OCI-LY3 (cell line): ENCODE data around the gene ZFP62.

ENCODE experiments used
- H2AFZ ChIP-seq: fragments of 200-600, 300-600 bp; shearing (Covaris generic); 2 replicates; pipeline ENCODE4 v1.6.0; 2014; ENCODE audit warnings: antibody characterized with exemption, low read depth, low read length
- H3K27ac ChIP-seq: fragments of 200-600, 300-600 bp; sonication (generic); 2 replicates; pipeline ENCODE4 v1.5.1; 2014; ENCODE audit warnings: mild to moderate bottlenecking, low read length, moderate library complexity, mixed read lengths
- H3K27me3 ChIP-seq: fragments of 200-600, 300-600 bp; sonication (generic); 2 replicates; pipeline ENCODE4 v1.6.1; 2014; ENCODE audit warnings: low read depth, low read length, mixed read lengths
- H3K36me3 ChIP-seq: fragments of 200-600, 300-600 bp; sonication (generic); replicated peaks from 2 replicates; pipeline ENCODE3; 2014; ENCODE audit warnings: low read depth, low read length, mixed read lengths
- H3K4me1 ChIP-seq: fragments of 300-600, 200-600 bp; sonication (generic); 2 replicates; pipeline ENCODE4 v1.6.1; 2014; ENCODE audit warnings: low read length, mixed read lengths
- H3K4me2 ChIP-seq: fragments of 200-600, 300-600 bp; sonication (generic); 2 replicates; pipeline ENCODE4 v1.6.1; 2014; ENCODE audit warnings: low read length, mixed read lengths
- H3K4me3 ChIP-seq: fragments of 300-600, 200-600 bp; sonication (generic); 2 replicates; pipeline ENCODE4 v1.5.1; 2014; ENCODE audit warnings: antibody characterized with exemption, mild to moderate bottlenecking, low read length, moderate library complexity
- H3K79me2 ChIP-seq: fragments of 300-600, 200-600 bp; shearing (Covaris generic); 2 replicates; pipeline ENCODE4 v1.6.1; 2014; ENCODE audit warnings: mild to moderate bottlenecking, low read length, mixed read lengths
- H3K9ac ChIP-seq: fragments of 300-600, 200-600 bp; shearing (Covaris generic); 2 replicates; pipeline ENCODE4 v1.6.0; 2014; ENCODE audit warnings: mild to moderate bottlenecking, low read length, moderate library complexity
- H3K9me3 ChIP-seq: fragments of 200-600, 300-600 bp; shearing (Covaris generic); 2 replicates; pipeline ENCODE4 v1.6.1; 2014; ENCODE audit warnings: low read length, mixed read lengths; ENCODE audit not compliant: insufficient read depth
- H4K20me1 ChIP-seq: fragments of 200-600, 300-600 bp; sonication (generic); 2 replicates; pipeline ENCODE4 v1.6.1; 2016; ENCODE audit warnings: low read length, mixed read lengths; ENCODE audit not compliant: insufficient read depth
- CTCF ChIP-seq: fragments of 200-600, 300-600 bp; sonication (generic); IDR thresholded peaks from 2 replicates; pipeline ENCODE4 v1.5.1; 2014; ENCODE audit warnings: antibody characterized with exemption, low read length, low read depth
- EZH2phosphoT487 ChIP-seq: fragments of 200-600 bp; shearing (Covaris generic); IDR thresholded peaks from 2 replicates; pipeline ENCODE4 v1.6.1; 2018; ENCODE audit warnings: antibody characterized with exemption, mixed run types, low read depth

ZFP62 gene

GRCh38 chr5:180808461-180809000 is 52.5 kb downstream of the ZFP62 start:
- TF ChIP-seq CTCF = no peak
- TF ChIP-seq EZH2phosphoT487 = no peak
- Histone ChIP-seq H3K79me2 (peaks cover 36% of the 10 kb centered on the region), H4K20me1 (no peaks in the 10 kb centered on the region), H3K36me3 (peaks cover 15% of the 10 kb centered on the region), H3K4me3 (peak overlapping the region; percentile 92; the same call in 1 of the 2 replicates), H3K27me3 (no peaks in the 10 kb centered on the region), H3K27ac (no peak overlapping the region), H3K4me1 (peaks cover 48% of the 10 kb centered on the region), H3K9ac (peak overlapping the region; percentile 94; the same call in 1 of the 2 replicates), H2AFZ (no peak overlapping the region), H3K4me2 (peak overlapping the region; percentile 97), H3K9me3 (no peaks in the 10 kb centered on the region)

DNA sequence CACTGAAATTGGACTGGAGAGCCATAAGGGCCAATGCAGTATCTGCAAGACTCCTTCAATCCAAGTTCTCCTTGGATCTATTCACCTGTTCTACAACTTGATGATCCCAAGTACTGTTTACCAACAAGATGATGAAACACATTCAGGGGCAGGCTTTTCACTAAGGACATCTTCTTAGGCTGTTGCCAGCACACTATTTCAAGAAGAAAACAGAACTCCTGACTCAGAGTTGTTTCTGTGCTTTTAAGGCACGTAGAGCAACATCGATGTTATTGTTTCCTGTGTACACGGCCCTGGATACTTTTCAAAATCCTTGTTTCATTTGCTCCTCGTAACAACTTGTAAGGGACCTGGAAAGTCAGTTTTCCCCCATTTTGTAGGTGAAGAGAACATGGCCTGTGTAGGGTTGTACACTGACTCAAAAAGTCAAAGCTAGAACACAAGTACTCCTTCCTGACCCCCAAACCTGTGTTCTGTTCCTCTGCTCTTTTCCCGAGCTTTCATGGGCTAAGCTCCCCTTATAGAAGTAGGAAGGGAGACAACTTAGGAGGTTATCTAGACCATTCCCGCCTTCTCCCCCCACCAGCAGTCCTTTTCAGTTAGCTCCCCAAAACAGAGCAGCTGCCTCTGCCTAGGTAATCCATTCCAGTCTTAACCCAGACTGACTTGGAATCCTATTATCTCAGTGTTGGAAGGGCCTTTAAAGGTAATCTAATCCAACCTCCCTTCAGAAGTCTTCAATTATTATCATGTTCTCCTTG is 53.2 kb downstream of the ZFP62 start:
- Histone ChIP-seq H3K9ac (no peak overlapping the region), H2AFZ (no peak overlapping the region), H3K4me2 (peak overlapping the region; percentile 97; the same call in 1 of the 2 replicates), H3K79me2 (peaks cover 39% of the 10 kb centered on the region), H3K9me3 (no peaks in the 10 kb centered on the region), H4K20me1 (no peaks in the 10 kb centered on the region), H3K4me1 (peaks cover 49% of the 10 kb centered on the region), H3K27me3 (no peaks in the 10 kb centered on the region), H3K27ac (no peak overlapping the region), H3K4me3 (no peak overlapping the region), H3K36me3 (peaks cover 15% of the 10 kb centered on the region)
- TF ChIP-seq EZH2phosphoT487 = no peak
- TF ChIP-seq CTCF = no peak

- no peak overlapping the region for H3K9ac ChIP-seq
- H2AFZ ChIP-seq = no peak overlapping the region
- H3K36me3 ChIP-seq = peaks cover 15% of the 10 kb centered on the region
- H3K27me3 ChIP-seq = no peaks in the 10 kb centered on the region
- H3K4me1 ChIP-seq = peaks cover 49% of the 10 kb centered on the region
- peaks cover 43% of the 10 kb centered on the region for H3K79me2 ChIP-seq
- H3K9me3 ChIP-seq = no peaks in the 10 kb centered on the region
- H3K4me2 ChIP-seq = no peak overlapping the region
- no peak overlapping the region for H3K27ac ChIP-seq
- peaks cover under 1% of the 10 kb centered on the region; the same call in 1 of the 2 replicates for H4K20me1 ChIP-seq
- H3K4me3 ChIP-seq = no peak overlapping the region
- TF ChIP-seq EZH2phosphoT487 (no peak), CTCF (no peak)
Observed at GRCh38 chr5:180807046-180807445, 54.0 kb downstream of the ZFP62 start.

DNA sequence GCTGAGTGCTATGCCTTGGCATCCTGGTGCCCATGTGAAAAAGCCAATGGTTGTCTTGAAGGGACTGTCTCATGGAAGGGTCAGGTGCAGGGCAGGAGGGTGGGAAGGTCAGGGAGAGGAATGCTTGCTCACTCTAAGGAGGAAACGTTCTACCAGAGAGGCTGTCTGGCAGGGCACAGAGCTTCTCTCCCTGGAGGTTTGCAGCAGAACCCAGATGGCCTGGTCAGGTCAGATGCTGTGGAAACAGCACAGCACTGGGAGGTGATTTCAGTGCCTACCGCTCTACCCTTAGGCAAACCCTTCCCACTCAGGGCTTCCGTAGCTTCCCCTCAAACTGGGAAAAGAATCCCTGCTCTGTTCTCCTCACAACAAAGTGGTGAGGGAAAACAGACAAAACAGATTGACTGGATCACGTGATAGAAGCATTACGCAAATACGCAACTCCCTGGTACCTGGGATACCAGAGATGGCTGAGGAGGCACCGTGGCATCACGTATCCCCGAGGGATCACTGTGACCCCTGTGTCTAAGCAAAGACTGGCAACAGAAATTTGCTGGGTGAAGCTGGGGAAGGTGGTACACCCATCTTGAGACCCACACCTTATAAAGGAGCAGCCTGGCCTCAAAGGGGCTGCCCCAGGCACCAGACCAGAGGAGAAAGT is 54.6 kb downstream of the ZFP62 start:
- Histone ChIP-seq H2AFZ (no peak overlapping the region), H3K4me2 (no peak overlapping the region), H3K27ac (no peak overlapping the region), H3K4me1 (peaks cover 48% of the 10 kb centered on the region), H3K36me3 (peaks cover 15% of the 10 kb centered on the region), H3K79me2 (peaks cover 45% of the 10 kb centered on the region), H3K9ac (no peak overlapping the region), H3K27me3 (no peaks in the 10 kb centered on the region), H3K4me3 (no peak overlapping the region), H3K9me3 (no peaks in the 10 kb centered on the region), H4K20me1 (peaks cover 6% of the 10 kb centered on the region)
- TF ChIP-seq EZH2phosphoT487 = no peak
- no peak for TF ChIP-seq CTCF
